Thyroid gland (tissue), 4 donors: ENCODE measurements around the gene STX10. TPM values are rescaled to one million over a fixed set of nuclear protein-coding genes. Genes with fewer than 3 reads are reported as not detected.

Source experiments
- DNase-seq, 2 donors: peaks; one replicate each; pipeline ENCODE4 v3.0.0-alpha.2; 2019
- H3K27ac ChIP-seq, 3 donors: fragments of 200-600 bp; sonication (generic); 1 replicate in 2 of 3; 2 replicates in 1 of 3; pipeline ENCODE4 v1.5.1; 2016 to 2019; ENCODE audit warnings: mild to moderate bottlenecking in 1 of 3, moderate library complexity in 1 of 3
- H3K27me3 ChIP-seq: fragments of 200-600 bp; sonication (generic); one replicate; pipeline ENCODE4 v1.5.1; 2019
- H3K36me3 ChIP-seq, 2 donors: fragments of 200-600 bp; sonication (generic); one replicate each; pipeline ENCODE4 v1.5.1; 2016 to 2019
- H3K4me1 ChIP-seq, 2 donors: fragments of 200-600 bp; sonication (generic); one replicate each; pipeline ENCODE4 v1.5.1; 2017 to 2019
- H3K4me3 ChIP-seq, 3 donors: fragments of 200-600 bp; sonication (generic); replicated peaks in 1 of 3; 1 replicate in 2 of 3; 2 replicates in 1 of 3; pipeline ENCODE4 v1.5.1; 2016; ENCODE audit warnings: mild to moderate bottlenecking in 1 of 3
- H3K9me3 ChIP-seq: fragments of 200-600 bp; sonication (generic); one replicate; pipeline ENCODE4 v1.5.1; 2017
- POLR2A ChIP-seq, 2 donors: fragments of 450-650 bp; IDR thresholded peaks; one replicate each; pipeline ENCODE4 v1.6.1; 2017; ENCODE audit warnings: antibody characterized with exemption in 2 of 2, mild to moderate bottlenecking in 2 of 2, moderate library complexity in 1 of 2
- WGBS, 2 donors: methylation state at CpG; one replicate each; pipeline ENCODE4 v1.1.5; 2017; 5-methylcytosine and 5-hydroxymethylcytosine counted together
- intact Hi-C: fragments of 100-400 bp; cut with DNase I; formaldehyde crosslinking; loops from one replicate; pipeline ENCODE4 v1.15.1; 2023
- total RNA-seq, 4 donors: library from RNA; depleted of rRNA; stranded (reverse); fragments of >200 nt; gene quantifications; one replicate each; pipeline ENCODE4 v1.2.3, GENCODE V29; 2016
- TF ChIP-seq, protein P1 (sequence below), 6 experiments: fragments of 200-600 bp in 3 of 6; fragments of 450-650 bp in 3 of 6; sonication (generic) in 3 of 6; IDR thresholded peaks; one replicate each; pipeline ENCODE4 v1.5.1; 2016 to 2019; ENCODE audit warnings: antibody characterized with exemption in 6 of 6, mild to moderate bottlenecking in 2 of 6, inconsistent platforms in 1 of 6, moderate library complexity in 1 of 6

The STX10 gene
- total RNA-seq, 4 donors from 2014 or later: 39.2 to 91.9 (median 56.5) TPM

DNA sequence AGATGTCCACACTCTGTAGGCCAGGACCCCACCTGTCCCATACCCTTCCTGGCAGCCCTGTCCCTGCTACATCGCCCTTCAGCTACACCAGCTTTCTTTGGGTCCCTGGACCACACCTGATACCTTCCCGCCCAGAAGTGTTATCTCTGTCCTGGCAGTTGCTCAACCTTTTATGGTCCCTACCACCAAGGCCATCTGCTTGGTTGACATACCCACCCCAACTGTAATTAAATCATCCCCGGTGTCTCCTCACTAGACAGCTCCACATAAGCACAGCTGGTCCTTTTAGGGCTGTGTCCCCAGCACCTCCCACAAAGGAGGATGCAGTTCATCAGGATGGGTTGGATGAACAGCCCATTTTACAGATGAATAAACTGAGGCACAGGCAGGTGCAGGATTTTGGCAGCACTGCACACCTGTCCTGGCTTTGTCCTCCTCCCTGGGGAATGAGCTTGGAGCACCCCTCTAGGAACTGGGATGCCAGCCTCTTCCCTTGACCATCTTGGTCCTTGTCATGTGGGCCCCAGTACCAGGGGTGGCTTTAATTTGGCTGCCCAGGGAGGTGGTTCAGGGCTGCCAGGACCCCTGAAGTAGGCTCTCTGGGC lies 19.2 kb downstream of the STX10 start:
- H3K4me3 ChIP-seq: no peak overlapping the region
- H3K27ac ChIP-seq: no peak overlapping the region
- DNase-seq: no peak
- TF ChIP-seq, protein P1, sequence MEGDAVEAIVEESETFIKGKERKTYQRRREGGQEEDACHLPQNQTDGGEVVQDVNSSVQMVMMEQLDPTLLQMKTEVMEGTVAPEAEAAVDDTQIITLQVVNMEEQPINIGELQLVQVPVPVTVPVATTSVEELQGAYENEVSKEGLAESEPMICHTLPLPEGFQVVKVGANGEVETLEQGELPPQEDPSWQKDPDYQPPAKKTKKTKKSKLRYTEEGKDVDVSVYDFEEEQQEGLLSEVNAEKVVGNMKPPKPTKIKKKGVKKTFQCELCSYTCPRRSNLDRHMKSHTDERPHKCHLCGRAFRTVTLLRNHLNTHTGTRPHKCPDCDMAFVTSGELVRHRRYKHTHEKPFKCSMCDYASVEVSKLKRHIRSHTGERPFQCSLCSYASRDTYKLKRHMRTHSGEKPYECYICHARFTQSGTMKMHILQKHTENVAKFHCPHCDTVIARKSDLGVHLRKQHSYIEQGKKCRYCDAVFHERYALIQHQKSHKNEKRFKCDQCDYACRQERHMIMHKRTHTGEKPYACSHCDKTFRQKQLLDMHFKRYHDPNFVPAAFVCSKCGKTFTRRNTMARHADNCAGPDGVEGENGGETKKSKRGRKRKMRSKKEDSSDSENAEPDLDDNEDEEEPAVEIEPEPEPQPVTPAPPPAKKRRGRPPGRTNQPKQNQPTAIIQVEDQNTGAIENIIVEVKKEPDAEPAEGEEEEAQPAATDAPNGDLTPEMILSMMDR (IDR thresholded peaks at IDR 0.05): no peak
- no peak for TF ChIP-seq POLR2A (IDR thresholded peaks at IDR 0.05)
- H3K36me3 ChIP-seq: peaks cover 7% of the 10 kb centered on the region in 2 donors
- no peaks in the 10 kb centered on the region for H3K9me3 ChIP-seq
- intact Hi-C loops: no loop called here
- peaks cover 8 to 22% of the 10 kb centered on the region in 2 donors for H3K4me1 ChIP-seq
- whole genome bisulfite sequencing, 2 donors: 96 to 100% methylated on average over 3 of the region's 3 CpGs
- H3K27me3 ChIP-seq: no peaks in the 10 kb centered on the region

DNA sequence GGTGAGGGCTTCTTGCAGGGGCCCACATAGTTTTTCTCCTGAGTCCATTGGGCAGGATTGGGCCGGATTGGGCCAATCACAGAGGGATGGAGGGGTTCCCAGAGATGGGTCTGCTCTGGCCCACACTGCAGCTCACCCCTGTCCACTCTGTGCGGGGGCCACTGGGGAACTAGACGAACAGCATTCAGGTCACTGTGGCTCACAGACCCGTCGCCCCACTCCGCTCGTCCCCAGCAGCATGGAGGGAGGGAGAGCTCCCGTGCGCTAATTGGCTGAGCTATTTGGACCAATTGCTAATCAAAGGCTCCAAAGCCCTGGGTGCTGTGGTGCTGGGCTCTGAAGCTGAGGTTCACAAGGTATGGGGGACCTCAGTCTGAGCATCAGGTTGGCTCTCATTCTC lies 20.8 kb downstream of the STX10 start:
- no peak for DNase-seq
- TF ChIP-seq POLR2A (IDR thresholded peaks at IDR 0.05): no peak
- TF ChIP-seq, protein P1 (IDR thresholded peaks at IDR 0.05): no peak
- WGBS, 2 donors: 90 to 95% methylated on average over 2 to 7 of the region's 9 CpGs

DNA sequence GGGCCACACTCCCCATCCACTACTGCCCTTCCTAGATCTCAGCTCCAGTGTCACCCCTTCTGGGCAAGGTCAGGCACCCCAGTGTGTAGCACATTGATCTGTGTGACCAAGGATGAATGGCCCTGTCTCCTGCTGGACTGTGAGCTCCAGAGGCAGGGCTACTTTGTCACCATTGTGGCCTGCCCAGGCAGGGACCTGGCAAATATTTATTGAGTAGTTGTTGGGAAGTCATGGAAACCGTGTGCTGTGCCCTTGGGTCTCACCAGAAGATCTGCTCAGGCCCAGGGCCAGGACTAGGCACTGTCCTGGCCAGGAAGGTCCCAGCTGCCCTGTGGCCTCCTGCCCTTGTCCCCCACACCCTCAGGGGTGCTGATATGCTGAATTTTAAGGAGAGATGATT lies 21.6 kb downstream of the STX10 start:
- Histone ChIP-seq H3K9me3 (no peaks in the 10 kb centered on the region), H3K36me3 (no peaks in the 10 kb centered on the region), H3K27ac (no peak overlapping the region), H3K4me3 (no peak overlapping the region), H3K4me1 (peaks cover 0 to 8% of the 10 kb centered on the region in 2 donors), H3K27me3 (no peaks in the 10 kb centered on the region)
- TF ChIP-seq, protein P1 (IDR thresholded peaks at IDR 0.05): no peak
- no peak for TF ChIP-seq POLR2A (IDR thresholded peaks at IDR 0.05)
- WGBS, 2 donors: 80% methylated on average over 1 of the region's 1 CpG; no CpG with 5 or more reads in 1 of the 2 donors
- intact Hi-C loops: no loop called here
- DNase-seq: no peak

More for the DNA sequence above, 20.8 kb downstream of the STX10 start:
- no peaks in the 10 kb centered on the region for H3K27me3 ChIP-seq
- peaks cover 8 to 16% of the 10 kb centered on the region in 2 donors for H3K4me1 ChIP-seq
- H3K27ac ChIP-seq: no peak overlapping the region
- H3K36me3 ChIP-seq: no peaks in the 10 kb centered on the region
- intact Hi-C loops: no loop called here
- no peak overlapping the region for H3K4me3 ChIP-seq
- H3K9me3 ChIP-seq: no peaks in the 10 kb centered on the region

DNA sequence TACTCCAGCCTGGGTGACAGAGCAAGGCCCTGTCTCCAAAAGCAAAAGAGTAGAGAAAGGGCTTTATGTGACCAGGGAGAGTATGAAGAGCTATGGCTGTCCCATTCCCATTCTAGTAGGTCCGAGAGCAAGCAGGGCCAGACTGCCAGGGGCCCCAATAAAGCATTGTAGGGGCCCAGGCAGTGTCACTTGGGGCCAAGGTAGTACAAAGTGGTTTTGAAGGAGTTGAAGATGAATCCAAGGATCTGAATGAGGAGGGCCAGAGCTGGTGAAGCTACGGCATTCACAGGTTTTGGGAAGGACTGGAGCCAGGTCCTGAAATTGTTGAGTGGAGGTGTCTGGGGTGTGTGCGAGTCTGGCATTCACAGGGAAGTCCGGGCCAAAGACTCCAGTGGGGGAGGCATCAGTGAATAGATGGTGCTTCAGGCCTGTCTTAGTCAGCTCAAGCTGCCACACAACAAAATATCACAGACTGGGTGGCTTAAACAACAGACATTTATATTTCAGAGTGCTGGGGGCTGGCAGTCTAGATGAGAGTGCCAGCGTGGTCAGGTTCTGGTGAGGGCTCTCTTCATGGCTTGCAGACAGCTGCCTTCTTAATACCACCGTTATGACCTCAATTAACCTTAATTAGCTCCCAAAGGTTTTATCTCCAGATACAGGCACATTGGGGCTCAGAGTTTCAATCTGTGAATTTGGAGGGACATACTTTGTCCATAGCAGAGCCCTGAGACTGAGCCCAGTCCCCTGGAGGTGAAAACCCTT lies 22.2 kb downstream of the STX10 start:
- 87 to 96% methylated on average over 6 of the region's 6 CpGs for WGBS, 2 donors
- H3K9me3 ChIP-seq: no peaks in the 10 kb centered on the region
- H3K36me3 ChIP-seq: no peaks in the 10 kb centered on the region
- TF ChIP-seq, protein P1 (IDR thresholded peaks at IDR 0.05): no peak
- TF ChIP-seq POLR2A (IDR thresholded peaks at IDR 0.05): no peak
- no peak overlapping the region for H3K4me3 ChIP-seq
- no peak for DNase-seq
- intact Hi-C loops: no loop called here
- H3K27ac ChIP-seq: no peak overlapping the region
- peaks cover 0 to 3% of the 10 kb centered on the region in 2 donors for H3K4me1 ChIP-seq
- no peaks in the 10 kb centered on the region for H3K27me3 ChIP-seq

DNA sequence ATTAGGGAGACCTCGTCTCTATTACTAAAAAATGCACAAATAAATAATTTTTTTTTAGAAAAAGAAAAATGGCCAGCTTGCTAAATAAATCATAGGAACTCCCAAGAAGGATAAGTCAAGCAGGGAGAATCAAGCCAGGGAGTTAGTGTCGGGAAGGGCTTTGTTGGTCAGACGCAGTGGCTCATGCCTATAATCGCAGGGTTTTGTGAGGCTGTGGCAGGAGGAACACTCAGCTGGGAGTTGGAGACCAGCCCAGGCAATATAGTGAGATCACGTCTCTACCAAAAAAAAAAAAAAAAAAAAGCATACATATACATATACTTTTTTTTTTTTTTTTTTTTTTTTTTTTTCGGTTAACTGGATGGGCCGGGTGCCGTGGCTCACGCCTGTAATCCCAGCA lies 23.1 kb downstream of the STX10 start:
- WGBS, 2 donors: 86 to 92% methylated on average over 9 of the region's 9 CpGs
- Histone ChIP-seq H3K27ac (no peak overlapping the region), H3K4me1 (no peaks in the 10 kb centered on the region)

More for the DNA sequence above, 23.1 kb downstream of the STX10 start:
- H3K27me3 ChIP-seq: no peaks in the 10 kb centered on the region
- no peak overlapping the region for H3K4me3 ChIP-seq
- no peaks in the 10 kb centered on the region for H3K36me3 ChIP-seq
- DNase-seq: no peak
- TF ChIP-seq, protein P1 (IDR thresholded peaks at IDR 0.05): no peak
- TF ChIP-seq POLR2A (IDR thresholded peaks at IDR 0.05): no peak
- intact Hi-C loops: no loop called here
- no peaks in the 10 kb centered on the region for H3K9me3 ChIP-seq
